HG03354 (cell line): ENCODE measurements around the gene DDX43.

Experiments
- ATAC-seq: cut with Tn5 transposase; IDR thresholded peaks from one replicate; pipeline ENCODE4 v1.9.1; 2021; ENCODE audit warnings: mild to moderate bottlenecking; ENCODE audit not compliant: unreplicated experiment, poor library complexity, severe bottlenecking

Gene DDX43

DNA sequence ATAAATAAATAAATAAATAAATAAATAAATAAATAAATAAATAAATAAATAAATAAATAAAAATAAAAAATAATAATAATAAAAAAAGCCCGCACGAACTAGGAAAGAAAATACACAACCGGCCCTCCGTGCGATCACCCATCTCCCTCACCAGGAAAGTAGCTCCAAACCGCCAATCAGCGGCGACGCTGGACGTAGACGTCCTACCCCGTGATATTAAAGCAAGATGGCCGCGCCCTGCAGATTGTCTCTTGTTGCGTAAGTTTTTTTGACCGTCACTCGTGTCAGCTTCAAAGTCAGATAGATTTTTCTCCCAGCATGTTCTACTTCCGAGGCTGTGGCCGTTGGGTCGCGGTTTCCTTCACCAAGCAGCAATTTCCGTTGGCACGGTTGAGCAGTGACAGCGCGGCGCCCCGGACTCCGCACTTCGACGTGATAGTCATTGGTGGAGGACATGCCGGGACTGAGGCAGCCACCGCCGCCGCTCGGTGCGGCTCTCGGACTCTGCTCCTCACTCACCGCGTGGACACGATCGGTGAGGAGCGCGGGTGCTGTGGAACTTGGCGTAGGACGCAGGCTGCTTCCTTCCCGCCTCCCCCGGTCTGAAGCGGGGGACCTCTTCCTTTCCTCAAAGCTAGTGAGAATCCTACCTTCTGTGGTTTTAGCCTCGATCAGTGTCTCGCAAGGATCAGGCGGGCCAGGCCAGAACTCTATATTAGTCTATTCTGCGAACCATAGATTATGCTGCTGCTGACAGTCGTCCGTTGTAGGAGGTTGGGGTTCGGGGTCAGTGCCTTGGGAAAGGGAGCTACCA is 67.1 kb downstream of the DDX43 start, which contains the start of gene MTO1:
TSS of gene MTO1 (plus strand) at position 201 of the 814 bp plus-strand sequence. CDS start at position 319, 118 bp downstream.
- ATAC-seq: peak; percentile 97
